ENCODE data around the gene ZNF331. TPM values are rescaled to one million over a fixed set of nuclear protein-coding genes. Genes with fewer than 3 reads are reported as not detected.
A peak's percentile ranks its signal among the peaks of the same experiment; 100 is the strongest.

Gene ZNF331
- total and polyA plus RNA-seq, 3 donors from 2014 or later = 26.5 to 36.5 (median 31.4) TPM

- Histone ChIP-seq H3K4me1 (no peaks in the 10 kb centered on the region), H3K36me3 (ENCODE audit: low read depth, missing control alignments) (no peaks in the 10 kb centered on the region), H3K9me3 (no peaks in the 10 kb centered on the region), H3K4me3 (no peak overlapping the region), H3K27ac (peak overlapping the region; percentile 18 to 67), H3K27me3 (no peaks in the 10 kb centered on the region)
- TF ChIP-seq POLR2A (IDR thresholded peaks at IDR 0.05) (no peak), CTCF (IDR thresholded peaks at IDR 0.05) (no peak)
- no peak for DNase-seq
- intact Hi-C loops (cut with DNase I; ENCODE audit: low total_unique reads) = no loop called here
- WGBS, 2 donors = 50% methylated on average over 3 of the region's 3 CpGs
Measured at GRCh38 chr19:53549340-53549739, 11.4 kb downstream of the ZNF331 start.

- DNase-seq = no peak
- Histone ChIP-seq H3K27ac (no peak overlapping the region), H3K36me3 (ENCODE audit: low read depth, missing control alignments) (no peaks in the 10 kb centered on the region), H3K4me1 (no peaks in the 10 kb centered on the region), H3K4me3 (no peak overlapping the region), H3K9me3 (no peaks in the 10 kb centered on the region), H3K27me3 (no peaks in the 10 kb centered on the region)
- TF ChIP-seq POLR2A (IDR thresholded peaks at IDR 0.05) = no peak
- no peak for TF ChIP-seq CTCF (IDR thresholded peaks at IDR 0.05)
- 92 to 93% methylated on average over 6 of the region's 6 CpGs for WGBS, 2 donors
- intact Hi-C loops (cut with DNase I; ENCODE audit: low total_unique reads) = no loop called here
Measured at GRCh38 chr19:53552001-53552721, 14.2 kb downstream of the ZNF331 start.

GRCh38 chr19:53553156-53553555, 15.2 kb downstream of the ZNF331 start:
- intact Hi-C loops (cut with DNase I; ENCODE audit: low total_unique reads) = no loop called here
- WGBS, 2 donors = 87 to 91% methylated on average over 2 of the region's 2 CpGs

GRCh38 chr19:53553865-53554791, 16.2 kb downstream of the ZNF331 start:
- intact Hi-C loops (cut with DNase I; ENCODE audit: low total_unique reads) = no loop called here
- no peaks in the 10 kb centered on the region for H3K36me3 ChIP-seq (ENCODE audit: low read depth, missing control alignments)
- 36 to 49% methylated on average over 11 to 53 of the region's 77 CpGs for WGBS, 2 donors

More at GRCh38 chr19:53553156-53553555, 15.2 kb downstream of the ZNF331 start:
- Histone ChIP-seq H3K4me1 (no peaks in the 10 kb centered on the region), H3K9me3 (no peaks in the 10 kb centered on the region), H3K27ac (peak overlapping the region in 1 of 2 donors; percentile 88), H3K36me3 (ENCODE audit: low read depth, missing control alignments) (no peaks in the 10 kb centered on the region), H3K4me3 (no peak overlapping the region), H3K27me3 (no peaks in the 10 kb centered on the region)
- no peak for TF ChIP-seq CTCF (IDR thresholded peaks at IDR 0.05)
- TF ChIP-seq POLR2A (IDR thresholded peaks at IDR 0.05) = no peak
- DNase-seq = no peak

More at GRCh38 chr19:53553865-53554791, 16.2 kb downstream of the ZNF331 start:
- Histone ChIP-seq H3K4me1 (no peaks in the 10 kb centered on the region), H3K27me3 (no peaks in the 10 kb centered on the region), H3K9me3 (no peaks in the 10 kb centered on the region), H3K4me3 (peak overlapping the region; percentile 42 to 71), H3K27ac (peak overlapping the region; percentile 70 to 88)
- peak; percentile 88 for DNase-seq
- TF ChIP-seq POLR2A (IDR thresholded peaks at IDR 0.05) (no peak), CTCF (IDR thresholded peaks at IDR 0.05) (no peak)
